Astrocyte of the spinal cord (primary cell): ENCODE measurements around the gene AFAP1L1.

Experiments
- DNase-seq: peaks from one replicate; pipeline ENCODE4 v3.0.0; 2011; ENCODE audit warnings: low read depth, low spot score
- H3K4me3 ChIP-seq: 2 replicates; pipeline ENCODE4 v1.5.1; 2011; ENCODE audit warnings: low read depth, mild to moderate bottlenecking, low read length, moderate library complexity
- CTCF ChIP-seq: IDR thresholded peaks from 2 replicates; pipeline ENCODE4 v1.5.1; 2012; ENCODE audit warnings: low read depth, mild to moderate bottlenecking, low read length, inconsistent platforms
- in situ Hi-C: cut with HindIII; loops from 2 replicates; pipeline ENCODE4 v1.10.0; 2017; ENCODE audit warnings: low sequenced_read_pairs

Gene AFAP1L1

GRCh38 chr5:149257889-149258705 lies 13.6 kb upstream of the AFAP1L1 start:
- in situ Hi-C loops: no loop called here
- peak; percentile 19 for DNase-seq
- TF ChIP-seq CTCF: no peak
- no peak overlapping the region for H3K4me3 ChIP-seq

GRCh38 chr5:149260761-149261160 lies 10.9 kb upstream of the AFAP1L1 start:
- in situ Hi-C loops: no loop called here
- no peak for DNase-seq
- TF ChIP-seq CTCF: no peak
- H3K4me3 ChIP-seq: no peak overlapping the region

- in situ Hi-C loops: no loop called here
- no peak for TF ChIP-seq CTCF
- no peak for DNase-seq
- H3K4me3 ChIP-seq: no peak overlapping the region
Observed at GRCh38 chr5:149261246-149261645, 10.4 kb upstream of the AFAP1L1 start.

GRCh38 chr5:149262315-149262714 lies 9.3 kb upstream of the AFAP1L1 start:
- no peak for DNase-seq
- no peak overlapping the region for H3K4me3 ChIP-seq
- in situ Hi-C loops: no loop called here
- no peak for TF ChIP-seq CTCF

- in situ Hi-C loops: no loop called here
- H3K4me3 ChIP-seq: no peak overlapping the region
- TF ChIP-seq CTCF: peak; percentile 60
- DNase-seq: no peak
Observed at GRCh38 chr5:149264439-149265067, 7.1 kb upstream of the AFAP1L1 start.

- no peak for TF ChIP-seq CTCF
- in situ Hi-C loops: no loop called here
- no peak for DNase-seq
- no peak overlapping the region for H3K4me3 ChIP-seq
Observed at GRCh38 chr5:149265068-149265465, 6.6 kb upstream of the AFAP1L1 start.
